PC-9 (cell line): ENCODE results near the gene PRKG1. TPM values are rescaled to one million over a fixed set of nuclear protein-coding genes. Genes with fewer than 3 reads are reported as not detected.

ENCODE experiments used
- BruUV-seq: library from RNA; stranded (reverse); fragments of 400-500 nt; replicated peaks from 2 replicates; lab custom pipeline; 2021; lab: Mats Ljungman, UMichigan
- CTCF ChIA-PET: fragments of 300-600 bp; sonication (Branson Sonifier 250); formaldehyde crosslinking; loops from one replicate; lab custom pipeline; 2022; ENCODE audit warnings: antibody characterized with exemption; lab: Charles Lee
- POLR2A ChIA-PET: fragments of 300-600 bp; sonication (Branson Sonifier 250); formaldehyde crosslinking; loops from one replicate; lab custom pipeline; 2022; ENCODE audit warnings: antibody characterized with exemption; ENCODE audit not compliant: unreplicated experiment; lab: Charles Lee
- DNase-seq, 2 experiments: peaks; one replicate each; pipeline versions ENCODE4 v3.0.0 to v3.0.0-alpha.2; 2015 to 2022; ENCODE audit warnings: mixed read lengths in 1 of 2
- H2AFZ ChIP-seq: fragments of 200-600 bp; sonication (generic); 2 replicates; pipeline ENCODE4 v1.8.1; 2017; ENCODE audit warnings: antibody characterized with exemption
- H3F3A ChIP-seq: fragments of 200-600 bp; sonication (generic); 2 replicates; pipeline ENCODE4 v1.8.1; 2017; ENCODE audit warnings: antibody characterized with exemption, mild to moderate bottlenecking, low read depth; ENCODE audit not compliant: insufficient read depth
- H3K27ac ChIP-seq: fragments of 200-600 bp; sonication (generic); 2 replicates; pipeline ENCODE4 v1.6.1; 2016; ENCODE audit warnings: mixed run types
- H3K27me3 ChIP-seq: fragments of 200-600 bp; sonication (generic); 2 replicates; pipeline ENCODE4 v1.6.1; 2016; ENCODE audit warnings: low read depth, mixed run types; ENCODE audit not compliant: insufficient read depth
- H3K36me3 ChIP-seq: fragments of 200-600 bp; sonication (generic); 2 replicates; pipeline ENCODE4 v1.6.1; 2016; ENCODE audit warnings: low read depth, mixed run types
- H3K4me1 ChIP-seq: fragments of 200-600 bp; sonication (generic); replicated peaks from 2 replicates; pipeline ENCODE4 v1.6.1; 2016; ENCODE audit warnings: mixed run types; ENCODE audit not compliant: insufficient read depth
- H3K4me2 ChIP-seq: fragments of 200-600 bp; sonication (generic); 2 replicates; pipeline ENCODE4 v1.6.1; 2017; ENCODE audit warnings: mixed run types
- H3K4me3 ChIP-seq: fragments of 200-600 bp; sonication (generic); 2 replicates; pipeline ENCODE4 v1.6.1; 2016; ENCODE audit warnings: mixed run types
- H3K79me2 ChIP-seq: fragments of 200-600 bp; sonication (generic); 2 replicates; pipeline ENCODE4 v1.6.1; 2017; ENCODE audit warnings: low read depth, mixed run types
- H3K9me2 ChIP-seq: fragments of 200-600 bp; sonication (generic); 2 replicates; pipeline ENCODE4 v1.8.1; 2017; ENCODE audit warnings: mild to moderate bottlenecking; ENCODE audit not compliant: insufficient read depth
- H3K9me3 ChIP-seq: fragments of 200-600 bp; sonication (generic); 2 replicates; pipeline ENCODE4 v1.8.1; 2016; ENCODE audit warnings: low read depth; ENCODE audit not compliant: insufficient read depth
- H4K20me1 ChIP-seq: fragments of 200-600 bp; sonication (generic); 2 replicates; pipeline ENCODE4 v1.8.1; 2017; ENCODE audit not compliant: insufficient read depth
- CTCF ChIP-seq: fragments of 200-600 bp; sonication (generic); conservative IDR thresholded peaks from 2 replicates; pipeline ENCODE4 v1.6.1; 2017; ENCODE audit warnings: mixed run types, antibody characterized with exemption, mild to moderate bottlenecking, moderate library complexity
- EZH2 ChIP-seq: fragments of 200-600 bp; sonication (generic); IDR thresholded peaks from 2 replicates; pipeline ENCODE4 v1.8.0; 2017; ENCODE audit warnings: antibody characterized with exemption, low read depth
- intact Hi-C: fragments of 100-400 bp; cut with micrococcal nuclease; formaldehyde crosslinking; loops from one replicate; pipeline ENCODE4 v1.10.0; 2022; ENCODE audit not compliant: unreplicated experiment
- total RNA-seq: library from RNA; stranded (reverse); gene quantifications from 2 replicates; pipeline ENCODE4 v1.2.3, GENCODE V29; 2021

The PRKG1 gene
- total RNA-seq, 1 experiment from 2014 or later: 0.70 TPM

GRCh38 chr10:51291961-51292360 lies 217.7 kb downstream of the PRKG1 start:
- TF ChIP-seq EZH2: no peak
- TF ChIP-seq CTCF: no peak
- Histone ChIP-seq H3K9me2 (no peaks in the 10 kb centered on the region), H3K4me3 (no peak overlapping the region), H3K4me2 (no peak overlapping the region), H3F3A (no peaks in the 10 kb centered on the region), H4K20me1 (no peaks in the 10 kb centered on the region), H3K27me3 (no peaks in the 10 kb centered on the region), H3K27ac (no peak overlapping the region), H3K4me1 (no peaks in the 10 kb centered on the region), H3K36me3 (no peaks in the 10 kb centered on the region), H2AFZ (no peak overlapping the region), H3K9me3 (no peaks in the 10 kb centered on the region), H3K79me2 (no peaks in the 10 kb centered on the region)
- ChIA-PET CTCF (no interaction called here), POLR2A (no interaction called here)
- BruUV-seq: no TSS peak
- intact Hi-C loops: no loop called here
- no peak for DNase-seq

GRCh38 chr10:51297438-51297837 lies 223.2 kb downstream of the PRKG1 start:
- H3K9me3 ChIP-seq: no peaks in the 10 kb centered on the region
- POLR2A ChIA-PET: no interaction called here

GRCh38 chr10:51300617-51301304 lies 226.5 kb downstream of the PRKG1 start:
- POLR2A ChIA-PET: no interaction called here
- TF ChIP-seq CTCF: no peak
- TF ChIP-seq EZH2: no peak
- Histone ChIP-seq H3K27ac (no peak overlapping the region), H3K4me3 (no peak overlapping the region), H3K27me3 (no peaks in the 10 kb centered on the region), H2AFZ (no peak overlapping the region), H3K79me2 (no peaks in the 10 kb centered on the region), H4K20me1 (no peaks in the 10 kb centered on the region; the same call in 1 of the 2 replicates), H3K9me3 (no peaks in the 10 kb centered on the region), H3K36me3 (no peaks in the 10 kb centered on the region), H3F3A (no peaks in the 10 kb centered on the region), H3K9me2 (no peaks in the 10 kb centered on the region), H3K4me1 (no peaks in the 10 kb centered on the region), H3K4me2 (no peak overlapping the region)
- CTCF ChIA-PET: no interaction called here
- BruUV-seq: no TSS peak
- intact Hi-C loops: no loop called here
- DNase-seq: no peak

More at GRCh38 chr10:51297438-51297837, 223.2 kb downstream of the PRKG1 start:
- Histone ChIP-seq H3K9me2 (no peaks in the 10 kb centered on the region), H3K79me2 (no peaks in the 10 kb centered on the region), H3K27me3 (no peaks in the 10 kb centered on the region), H3K4me2 (no peak overlapping the region), H3F3A (no peaks in the 10 kb centered on the region), H3K4me1 (no peaks in the 10 kb centered on the region), H3K4me3 (no peak overlapping the region), H3K27ac (no peak overlapping the region), H2AFZ (no peak overlapping the region), H3K36me3 (no peaks in the 10 kb centered on the region), H4K20me1 (no peaks in the 10 kb centered on the region)
- TF ChIP-seq EZH2 (no peak), CTCF (no peak)
- DNase-seq: no peak
- intact Hi-C loops: no loop called here
- BruUV-seq: no TSS peak
- CTCF ChIA-PET: no interaction called here
